Keratinocyte (primary cell): ENCODE data around the gene TMEM18. TPM values are rescaled to one million over a fixed set of nuclear protein-coding genes. Genes with fewer than 3 reads are reported as not detected.

Experiments used
- DNase-seq: peaks from one replicate; pipeline ENCODE4 v3.0.0-alpha.2; 2011; ENCODE audit warnings: low read depth, missing footprints, low spot score
- FAIRE-seq: peaks from 2 replicates; lab custom pipeline; 2011; peaks lifted over from hg19 to GRCh38; lab: Jason Lieb, UNC
- H2AFZ ChIP-seq: 2 replicates; pipeline ENCODE4 v1.6.0; 2012; ENCODE audit warnings: low read length, control low read depth, inconsistent platforms; ENCODE audit not compliant: control insufficient read depth
- H3K27ac ChIP-seq: 2 replicates; pipeline ENCODE4 v1.5.1; 2011; ENCODE audit warnings: low read length; ENCODE audit not compliant: control insufficient read depth, insufficient read depth
- H3K27me3 ChIP-seq: 3 replicates; pipeline ENCODE4 v1.6.0; 2011; ENCODE audit warnings: low read length; ENCODE audit not compliant: control insufficient read depth, insufficient read depth; ENCODE audit errors: extremely low read depth
- H3K36me3 ChIP-seq, 2 experiments: 2 replicates in 1 of 2; 3 replicates in 1 of 2; pipeline ENCODE4 v1.5.1; 2011; ENCODE audit warnings: low read length in 2 of 2, mild to moderate bottlenecking in 1 of 2; ENCODE audit not compliant: control insufficient read depth in 2 of 2, insufficient read depth in 2 of 2; ENCODE audit errors: extremely low read depth in 1 of 2
- H3K4me1 ChIP-seq: 3 replicates; pipeline ENCODE4 v1.5.1; 2011; ENCODE audit warnings: low read length; ENCODE audit not compliant: control insufficient read depth, insufficient read depth; ENCODE audit errors: extremely low read depth
- H3K4me2 ChIP-seq: 3 replicates; pipeline ENCODE4 v1.6.0; 2011; ENCODE audit warnings: low read depth, low read length; ENCODE audit not compliant: control insufficient read depth, insufficient read depth; ENCODE audit errors: extremely low read depth
- H3K4me3 ChIP-seq, 3 experiments: fragments of 200-600 bp in 1 of 3; sonication (generic) in 1 of 3; 2 replicates in 2 of 3; 3 replicates in 1 of 3; pipeline ENCODE4 v1.5.1; 2011 to 2016; ENCODE audit warnings: low read length in 3 of 3, mild to moderate bottlenecking in 3 of 3, control low read depth in 2 of 3, inconsistent platforms in 1 of 3, low read depth in 1 of 3, mixed read lengths in 1 of 3, mixed run types in 1 of 3, moderate library complexity in 1 of 3; ENCODE audit not compliant: control insufficient read depth in 2 of 3, insufficient read depth in 2 of 3; ENCODE audit errors: extremely low read depth in 1 of 3
- H3K79me2 ChIP-seq: 2 replicates; pipeline ENCODE4 v1.6.0; 2012; ENCODE audit warnings: low read length; ENCODE audit not compliant: control insufficient read depth, insufficient read depth
- H3K9ac ChIP-seq: 3 replicates; pipeline ENCODE4 v1.6.0; 2011; ENCODE audit warnings: low read length; ENCODE audit not compliant: control insufficient read depth, insufficient read depth; ENCODE audit errors: extremely low read depth
- H3K9me1 ChIP-seq: 3 replicates; pipeline ENCODE4 v1.6.0; 2011; ENCODE audit warnings: low read length; ENCODE audit not compliant: control insufficient read depth, insufficient read depth; ENCODE audit errors: extremely low read depth
- H3K9me3 ChIP-seq: 2 replicates; pipeline ENCODE4 v1.5.1; 2012; ENCODE audit warnings: low read depth, low read length; ENCODE audit not compliant: control insufficient read depth
- H4K20me1 ChIP-seq: 3 replicates; pipeline ENCODE4 v1.6.0; 2011; ENCODE audit warnings: low read length; ENCODE audit not compliant: control insufficient read depth, insufficient read depth; ENCODE audit errors: extremely low read depth
- EZH2 ChIP-seq: IDR thresholded peaks from one replicate; pipeline ENCODE4 v1.6.1; 2012; ENCODE audit warnings: inconsistent platforms, mild to moderate bottlenecking, low read length, moderate library complexity
- dilution Hi-C: fragments of 300-500 bp; cut with MboI; formaldehyde crosslinking; loops from one replicate; pipeline ENCODE4 v1.7.0; 2020; ENCODE audit warnings: low sequenced_read_pairs; ENCODE audit not compliant: extremely low pct_ligation_motif_present
- polyA plus RNA-seq, 5 experiments: library from polyadenylated mRNA; depleted of rRNA in 3 of 5; stranded (reverse) in 3 of 5; stranded (forward) in 1 of 5; unstranded in 1 of 5; fragments of >200 nt; gene quantifications; 1 replicate in 1 of 5; 2 replicates in 3 of 5; 3 replicates in 1 of 5; pipeline versions ENCODE4 v1.2.1 to v1.2.3, GENCODE V29; 2011 to 2012; ENCODE audit warnings: missing spikeins in 2 of 5, low read depth in 1 of 5, low replicate concordance in 1 of 5
- TF ChIP-seq, protein P1 (sequence below), 3 experiments: IDR thresholded peaks in 1 of 3; conservative IDR thresholded peaks in 1 of 3; optimal IDR thresholded peaks in 1 of 3; 2 replicates in 2 of 3; 3 replicates in 1 of 3; pipeline versions ENCODE3 to v1.5.1; 2011; ENCODE audit warnings: low read length in 3 of 3, mild to moderate bottlenecking in 3 of 3, moderate library complexity in 2 of 3, control low read depth in 1 of 3, inconsistent platforms in 1 of 3; ENCODE audit not compliant: insufficient read depth in 2 of 3; ENCODE audit errors: extremely low read depth in 1 of 3

Gene TMEM18
- polyA plus RNA-seq, 1 donor (not counting 4 experiments of a cell fraction or from before 2014, with no cell fraction given) = 27.7 TPM

DNA sequence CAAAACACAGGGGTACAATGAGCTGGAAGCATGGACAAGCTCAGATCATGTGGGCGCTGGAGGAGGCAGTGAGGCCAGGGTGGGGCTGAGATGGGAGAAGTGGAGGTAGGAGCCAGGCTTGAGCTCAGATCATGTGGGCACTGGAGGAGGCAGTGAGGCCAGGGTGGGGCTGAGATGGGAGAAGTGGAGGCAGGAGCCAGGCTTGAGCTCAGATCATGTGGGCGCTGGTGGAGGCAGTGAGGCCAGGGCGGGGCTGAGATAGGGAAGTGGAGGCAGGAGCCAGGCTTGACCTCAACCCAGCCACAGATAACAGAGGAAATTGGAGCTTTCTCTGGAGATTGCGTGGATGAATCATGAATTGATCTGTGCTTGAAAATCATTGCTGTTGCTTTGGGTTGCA lies 48.3 kb upstream of the TMEM18 start:
- H3K9ac ChIP-seq = no peak overlapping the region

DNA sequence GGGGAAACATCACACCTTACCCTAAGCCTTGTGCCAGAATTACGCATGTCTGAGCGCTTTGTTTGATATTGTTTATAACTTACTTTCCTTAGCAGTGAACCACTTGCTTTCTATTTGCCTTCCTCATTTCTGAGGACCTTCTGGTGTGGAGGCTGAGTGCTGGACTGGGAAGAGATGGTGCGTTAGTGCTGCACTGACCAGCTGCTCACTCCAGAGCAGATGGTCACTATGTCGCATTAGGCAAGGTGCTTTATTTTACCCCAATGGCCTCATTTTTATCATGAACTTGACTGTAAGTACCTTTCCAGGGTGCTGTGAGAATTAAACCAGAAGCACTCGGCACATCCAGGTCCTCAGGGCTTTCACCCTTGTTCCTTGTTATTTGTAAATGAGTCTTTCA lies 46.6 kb upstream of the TMEM18 start:
- H3K9me3 ChIP-seq = no peaks in the 10 kb centered on the region
- H2AFZ ChIP-seq = no peak overlapping the region
- dilution Hi-C loops = no loop called here
- TF ChIP-seq, protein P1, sequence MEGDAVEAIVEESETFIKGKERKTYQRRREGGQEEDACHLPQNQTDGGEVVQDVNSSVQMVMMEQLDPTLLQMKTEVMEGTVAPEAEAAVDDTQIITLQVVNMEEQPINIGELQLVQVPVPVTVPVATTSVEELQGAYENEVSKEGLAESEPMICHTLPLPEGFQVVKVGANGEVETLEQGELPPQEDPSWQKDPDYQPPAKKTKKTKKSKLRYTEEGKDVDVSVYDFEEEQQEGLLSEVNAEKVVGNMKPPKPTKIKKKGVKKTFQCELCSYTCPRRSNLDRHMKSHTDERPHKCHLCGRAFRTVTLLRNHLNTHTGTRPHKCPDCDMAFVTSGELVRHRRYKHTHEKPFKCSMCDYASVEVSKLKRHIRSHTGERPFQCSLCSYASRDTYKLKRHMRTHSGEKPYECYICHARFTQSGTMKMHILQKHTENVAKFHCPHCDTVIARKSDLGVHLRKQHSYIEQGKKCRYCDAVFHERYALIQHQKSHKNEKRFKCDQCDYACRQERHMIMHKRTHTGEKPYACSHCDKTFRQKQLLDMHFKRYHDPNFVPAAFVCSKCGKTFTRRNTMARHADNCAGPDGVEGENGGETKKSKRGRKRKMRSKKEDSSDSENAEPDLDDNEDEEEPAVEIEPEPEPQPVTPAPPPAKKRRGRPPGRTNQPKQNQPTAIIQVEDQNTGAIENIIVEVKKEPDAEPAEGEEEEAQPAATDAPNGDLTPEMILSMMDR (optimal IDR thresholded peaks at IDR 0.05 in 1 of 3, IDR thresholded peaks at IDR 0.05 in 1 of 3, conservative IDR thresholded peaks at IDR 0.05 in 1 of 3; ENCODE audit: extremely low read depth in 1 of 3, insufficient read depth in 2 of 3, low read length in 3 of 3) = no peak
- no peaks in the 10 kb centered on the region for H3K9me1 ChIP-seq
- H3K79me2 ChIP-seq = no peaks in the 10 kb centered on the region
- FAIRE-seq (no peak), DNase-seq (no peak)
- H3K27ac ChIP-seq = no peak overlapping the region
- H3K4me3 ChIP-seq = no peak overlapping the region
- no peaks in the 10 kb centered on the region for H3K4me1 ChIP-seq
- H3K36me3 ChIP-seq = no peaks in the 10 kb centered on the region
- no peak overlapping the region for H3K9ac ChIP-seq
- no peaks in the 10 kb centered on the region for H4K20me1 ChIP-seq
- H3K4me2 ChIP-seq = no peak overlapping the region
- no peaks in the 10 kb centered on the region for H3K27me3 ChIP-seq

More for the DNA sequence above, 48.3 kb upstream of the TMEM18 start:
- DNase-seq = no peak
- no peak overlapping the region for H3K4me3 ChIP-seq
- H3K27ac ChIP-seq = no peak overlapping the region
- H4K20me1 ChIP-seq = no peaks in the 10 kb centered on the region
- no peaks in the 10 kb centered on the region for H3K79me2 ChIP-seq
- no peaks in the 10 kb centered on the region for H3K27me3 ChIP-seq
- H3K36me3 ChIP-seq = no peaks in the 10 kb centered on the region
- no peaks in the 10 kb centered on the region for H3K9me3 ChIP-seq
- no peak overlapping the region for H3K4me2 ChIP-seq
- no peak overlapping the region for H2AFZ ChIP-seq
- dilution Hi-C loops = no loop called here
- no peaks in the 10 kb centered on the region for H3K4me1 ChIP-seq
- no peak for FAIRE-seq
- TF ChIP-seq EZH2 = no peak
- TF ChIP-seq, protein P1 (optimal IDR thresholded peaks at IDR 0.05 in 1 of 3, IDR thresholded peaks at IDR 0.05 in 1 of 3, conservative IDR thresholded peaks at IDR 0.05 in 1 of 3; ENCODE audit: extremely low read depth in 1 of 3, insufficient read depth in 2 of 3, low read length in 3 of 3) = no peak
- H3K9me1 ChIP-seq = no peaks in the 10 kb centered on the region
